Panc1 (cell line): ENCODE measurements around the gene NUDT2.

Experiments
- POLR2AphosphoS5 ChIP-seq: IDR thresholded peaks from 2 replicates; pipeline ENCODE4 v1.6.1; 2012; ENCODE audit warnings: mild to moderate bottlenecking, low read depth, low read length, moderate library complexity
- TCF7L2 ChIP-seq: IDR thresholded peaks from 2 replicates; pipeline ENCODE4 v1.6.1; 2011; ENCODE audit warnings: mild to moderate bottlenecking, low read depth, low read length, inconsistent platforms
- TF ChIP-seq, protein P1 (sequence below): fragments of 450-650 bp; IDR thresholded peaks from 2 replicates; pipeline ENCODE4 v1.5.1; 2017; ENCODE audit warnings: mild to moderate bottlenecking
- TF ChIP-seq, protein P2 (sequence below), 2 experiments: IDR thresholded peaks; 2 replicates each; pipeline ENCODE4 v1.6.1; 2011 to 2012; ENCODE audit warnings: low read depth in 2 of 2, control low read depth in 1 of 2, low read length in 1 of 2, mild to moderate bottlenecking in 1 of 2, moderate library complexity in 1 of 2; ENCODE audit not compliant: insufficient read depth in 1 of 2

DNA sequence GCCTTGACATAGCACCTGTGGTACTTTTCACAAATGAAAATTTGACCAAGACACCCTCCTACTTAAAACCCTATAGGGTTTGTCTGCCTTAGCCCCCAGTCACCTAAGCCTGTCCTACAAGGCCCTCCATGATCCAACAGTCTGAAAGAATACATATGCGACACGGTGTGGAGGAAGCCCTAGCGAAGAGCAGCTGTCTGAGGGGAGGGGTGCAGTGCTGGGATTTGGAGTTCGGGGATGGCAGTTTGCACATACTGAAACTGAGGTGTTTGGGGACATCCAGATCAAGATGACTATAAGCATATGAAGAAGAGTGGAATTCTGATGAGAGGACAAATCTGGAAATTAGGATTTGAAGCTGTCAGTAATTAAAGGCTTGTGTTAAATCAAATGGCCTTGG lies 54.5 kb downstream of the NUDT2 start:
- TF ChIP-seq TCF7L2 (no peak), POLR2AphosphoS5 (no peak)
- TF ChIP-seq, protein P1, sequence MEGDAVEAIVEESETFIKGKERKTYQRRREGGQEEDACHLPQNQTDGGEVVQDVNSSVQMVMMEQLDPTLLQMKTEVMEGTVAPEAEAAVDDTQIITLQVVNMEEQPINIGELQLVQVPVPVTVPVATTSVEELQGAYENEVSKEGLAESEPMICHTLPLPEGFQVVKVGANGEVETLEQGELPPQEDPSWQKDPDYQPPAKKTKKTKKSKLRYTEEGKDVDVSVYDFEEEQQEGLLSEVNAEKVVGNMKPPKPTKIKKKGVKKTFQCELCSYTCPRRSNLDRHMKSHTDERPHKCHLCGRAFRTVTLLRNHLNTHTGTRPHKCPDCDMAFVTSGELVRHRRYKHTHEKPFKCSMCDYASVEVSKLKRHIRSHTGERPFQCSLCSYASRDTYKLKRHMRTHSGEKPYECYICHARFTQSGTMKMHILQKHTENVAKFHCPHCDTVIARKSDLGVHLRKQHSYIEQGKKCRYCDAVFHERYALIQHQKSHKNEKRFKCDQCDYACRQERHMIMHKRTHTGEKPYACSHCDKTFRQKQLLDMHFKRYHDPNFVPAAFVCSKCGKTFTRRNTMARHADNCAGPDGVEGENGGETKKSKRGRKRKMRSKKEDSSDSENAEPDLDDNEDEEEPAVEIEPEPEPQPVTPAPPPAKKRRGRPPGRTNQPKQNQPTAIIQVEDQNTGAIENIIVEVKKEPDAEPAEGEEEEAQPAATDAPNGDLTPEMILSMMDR: no peak
- TF ChIP-seq, protein P2, sequence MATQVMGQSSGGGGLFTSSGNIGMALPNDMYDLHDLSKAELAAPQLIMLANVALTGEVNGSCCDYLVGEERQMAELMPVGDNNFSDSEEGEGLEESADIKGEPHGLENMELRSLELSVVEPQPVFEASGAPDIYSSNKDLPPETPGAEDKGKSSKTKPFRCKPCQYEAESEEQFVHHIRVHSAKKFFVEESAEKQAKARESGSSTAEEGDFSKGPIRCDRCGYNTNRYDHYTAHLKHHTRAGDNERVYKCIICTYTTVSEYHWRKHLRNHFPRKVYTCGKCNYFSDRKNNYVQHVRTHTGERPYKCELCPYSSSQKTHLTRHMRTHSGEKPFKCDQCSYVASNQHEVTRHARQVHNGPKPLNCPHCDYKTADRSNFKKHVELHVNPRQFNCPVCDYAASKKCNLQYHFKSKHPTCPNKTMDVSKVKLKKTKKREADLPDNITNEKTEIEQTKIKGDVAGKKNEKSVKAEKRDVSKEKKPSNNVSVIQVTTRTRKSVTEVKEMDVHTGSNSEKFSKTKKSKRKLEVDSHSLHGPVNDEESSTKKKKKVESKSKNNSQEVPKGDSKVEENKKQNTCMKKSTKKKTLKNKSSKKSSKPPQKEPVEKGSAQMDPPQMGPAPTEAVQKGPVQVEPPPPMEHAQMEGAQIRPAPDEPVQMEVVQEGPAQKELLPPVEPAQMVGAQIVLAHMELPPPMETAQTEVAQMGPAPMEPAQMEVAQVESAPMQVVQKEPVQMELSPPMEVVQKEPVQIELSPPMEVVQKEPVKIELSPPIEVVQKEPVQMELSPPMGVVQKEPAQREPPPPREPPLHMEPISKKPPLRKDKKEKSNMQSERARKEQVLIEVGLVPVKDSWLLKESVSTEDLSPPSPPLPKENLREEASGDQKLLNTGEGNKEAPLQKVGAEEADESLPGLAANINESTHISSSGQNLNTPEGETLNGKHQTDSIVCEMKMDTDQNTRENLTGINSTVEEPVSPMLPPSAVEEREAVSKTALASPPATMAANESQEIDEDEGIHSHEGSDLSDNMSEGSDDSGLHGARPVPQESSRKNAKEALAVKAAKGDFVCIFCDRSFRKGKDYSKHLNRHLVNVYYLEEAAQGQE (IDR thresholded peaks at IDR 0.05; ENCODE audit: insufficient read depth in 1 of 2, low read depth in 2 of 2, low read length in 1 of 2): no peak
